HepG2 (cell line): ENCODE measurements around the gene PTX4. TPM values are rescaled to one million over a fixed set of nuclear protein-coding genes. Genes with fewer than 3 reads are reported as not detected.
A peak's percentile ranks its signal among the peaks of the same experiment; 100 is the strongest.

Experiments
- ATAC-seq: fragments of 200-7000 bp; cut with Tn5 transposase; 3 replicates; pipeline ENCODE4 v1.9.1; 2020; ENCODE audit warnings: mild to moderate bottlenecking, moderate library complexity
- BruUV-seq: library from RNA; stranded (reverse); fragments of 400-500 nt; replicated peaks from 2 replicates; lab custom pipeline; 2021; lab: Mats Ljungman, UMichigan
- CTCF ChIA-PET: fragments of 300-600 bp; formaldehyde crosslinking; extraction: SDS; loops from one replicate; lab custom pipeline; 2021; ENCODE audit warnings: low total read pairs, inconsistent platforms, low intra/inter-chr PET ratio; lab: Yijun Ruan, JAX
- POLR2A ChIA-PET: fragments of 350-600 bp; sonication (Branson Sonifier 250); formaldehyde crosslinking; loops from one replicate; lab custom pipeline; 2020; ENCODE audit warnings: antibody characterized with exemption, inconsistent platforms; lab: Yijun Ruan, JAX
- DNase-seq: peaks from one replicate; pipeline ENCODE4 v3.0.0-alpha.2; 2015; ENCODE audit warnings: low spot score
- FAIRE-seq: peaks from 3 replicates; lab custom pipeline; 2011; peaks lifted over from hg19 to GRCh38; lab: Jason Lieb, UNC
- H2AFZ ChIP-seq: one replicate; pipeline ENCODE4 v1.6.1; 2011; ENCODE audit warnings: low read length, inconsistent platforms
- H3K27ac ChIP-seq: fragments of 300-600 bp; 3 replicates; pipeline ENCODE4 v1.8.0; 2011; ENCODE audit warnings: mixed run types, mild to moderate bottlenecking, mixed read lengths, low read length, inconsistent platforms; ENCODE audit not compliant: insufficient read depth; ENCODE audit errors: extremely low read length
- H3K27me3 ChIP-seq, 2 experiments: fragments of 200-600 bp in 1 of 2; 2 replicates in 1 of 2; 3 replicates in 1 of 2; pipeline versions ENCODE4 v1.6.0 to v1.8.0; 2011; ENCODE audit warnings: low read length in 2 of 2, mild to moderate bottlenecking in 2 of 2, moderate library complexity in 2 of 2, inconsistent platforms in 1 of 2; ENCODE audit not compliant: insufficient read depth in 2 of 2, control insufficient read depth in 1 of 2
- H3K36me3 ChIP-seq, 2 experiments: fragments of 200-600 bp in 1 of 2; replicated peaks in 1 of 2; 2 replicates in 1 of 2; 3 replicates in 1 of 2; pipeline versions ENCODE4 v1.5.1 to v1.8.0; 2011; ENCODE audit warnings: low read length in 2 of 2, inconsistent platforms in 1 of 2; ENCODE audit not compliant: insufficient read depth in 2 of 2, control insufficient read depth in 1 of 2
- H3K4me1 ChIP-seq: 2 replicates; pipeline ENCODE4 v1.5.1; 2012; ENCODE audit warnings: low read length, inconsistent platforms; ENCODE audit not compliant: insufficient read depth
- H3K4me2 ChIP-seq: 2 replicates; pipeline ENCODE4 v1.6.0; 2011; ENCODE audit warnings: low read depth, low read length, inconsistent platforms
- H3K4me3 ChIP-seq, 3 experiments: fragments of 200-600 bp in 1 of 3; sonication (generic), shearing (Covaris generic) in 1 of 3; replicated peaks in 1 of 3; 2 replicates each; pipeline ENCODE4 v1.5.1; 2011 to 2016; ENCODE audit warnings: low read length in 3 of 3, inconsistent platforms in 2 of 3, low read depth in 2 of 3, mild to moderate bottlenecking in 2 of 3, control low read depth in 1 of 3, mixed read lengths in 1 of 3; ENCODE audit not compliant: insufficient read depth in 1 of 3
- H3K79me2 ChIP-seq: one replicate; pipeline ENCODE4 v1.6.1; 2011; ENCODE audit warnings: low read length, inconsistent platforms; ENCODE audit not compliant: insufficient read depth
- H3K9ac ChIP-seq: 2 replicates; pipeline ENCODE4 v1.6.0; 2011; ENCODE audit warnings: mild to moderate bottlenecking, low read depth, low read length, inconsistent platforms; ENCODE audit not compliant: insufficient read depth
- H3K9me3 ChIP-seq: 2 replicates; pipeline ENCODE4 v1.5.1; 2012; ENCODE audit warnings: mild to moderate bottlenecking, low read length
- H4K20me1 ChIP-seq: 2 replicates; pipeline ENCODE4 v1.6.0; 2011; ENCODE audit warnings: inconsistent platforms, mild to moderate bottlenecking, low read length, moderate library complexity; ENCODE audit not compliant: insufficient read depth
- BRF2 ChIP-seq: sonication (generic); formaldehyde crosslinking; IDR thresholded peaks from 2 replicates; pipeline ENCODE4 v1.8.1; 2022; ENCODE audit warnings: mild to moderate bottlenecking, missing genetic modification reagents
- CHD4 ChIP-seq: fragments of 200-600 bp; sonication (generic); IDR thresholded peaks from 2 replicates; pipeline ENCODE4 v1.7.0; 2017; ENCODE audit warnings: mild to moderate bottlenecking, low read length, borderline replicate concordance
- DZIP1 ChIP-seq: sonication (generic); formaldehyde crosslinking; IDR thresholded peaks from 2 replicates; pipeline ENCODE4 v1.5.0; 2020; ENCODE audit warnings: mild to moderate bottlenecking, missing genetic modification reagents
- FOXK2 ChIP-seq: fragments of 450-650 bp; IDR thresholded peaks from 2 replicates; pipeline ENCODE4 v1.6.1; 2016
- KDM3A ChIP-seq: IDR thresholded peaks from 2 replicates; pipeline ENCODE4 v1.6.1; 2018; ENCODE audit warnings: low read depth, missing compliant biosample characterization
- KMT2B ChIP-seq: IDR thresholded peaks from 2 replicates; pipeline ENCODE4 v1.6.1; 2016; ENCODE audit warnings: missing genetic modification reagents, missing compliant biosample characterization
- TFDP1 ChIP-seq: IDR thresholded peaks from 2 replicates; pipeline ENCODE4 v1.6.1; 2016; ENCODE audit warnings: missing compliant biosample characterization, missing genetic modification reagents, borderline replicate concordance
- ZBTB2 ChIP-seq: sonication (generic); formaldehyde crosslinking; IDR thresholded peaks from 2 replicates; pipeline ENCODE4 v1.8.0; 2022; ENCODE audit warnings: low read depth, missing genetic modification reagents
- ZNF496 ChIP-seq: sonication (generic); formaldehyde crosslinking; IDR thresholded peaks from 2 replicates; pipeline ENCODE4 v1.8.1; 2023; ENCODE audit warnings: mild to moderate bottlenecking, moderate library complexity, missing genetic modification reagents; ENCODE audit not compliant: insufficient replicate concordance
- ZNF543 ChIP-seq: sonication (generic); formaldehyde crosslinking; IDR thresholded peaks from 2 replicates; pipeline ENCODE4 v1.4.0; 2020; ENCODE audit warnings: mild to moderate bottlenecking, missing genetic modification reagents
- ZUFSP ChIP-seq: sonication (generic); formaldehyde crosslinking; IDR thresholded peaks from 2 replicates; pipeline ENCODE4 v1.9.0; 2021; ENCODE audit warnings: missing genetic modification reagents, mild to moderate bottlenecking, borderline replicate concordance
- WGBS: methylation state at CpG from one replicate; pipeline ENCODE4 v1.1.6; 2017; ENCODE audit warnings: low lambda C conversion rate; 5-methylcytosine and 5-hydroxymethylcytosine counted together
- in situ Hi-C: cut with HindIII; loops from 2 replicates; pipeline ENCODE4 v1.10.0; 2017; ENCODE audit warnings: low pct_unique_long_range_greater_than_20kb; ENCODE audit not compliant: extremely low pct_ligation_motif_present
- intact Hi-C: fragments of 100-400 bp; cut with micrococcal nuclease; formaldehyde crosslinking; loops from one replicate; pipeline ENCODE4 v1.10.0; 2022; ENCODE audit not compliant: unreplicated experiment
- polyA plus RNA-seq, 8 experiments: library from polyadenylated mRNA; depleted of rRNA in 3 of 8; stranded (reverse) in 7 of 8; unstranded in 1 of 8; fragments of >200 nt; fragmentation: Illumina TruSeq in 4 of 8; extraction: Trizol in 4 of 8; gene quantifications; 2 replicates each; pipeline versions ENCODE4 v1.2.1 to v1.2.3, GENCODE V29; 2011 to 2016; ENCODE audit warnings: low read depth in 4 of 8, missing spikeins in 1 of 8, mixed read lengths in 1 of 8; ENCODE audit not compliant: insufficient read depth in 1 of 8
- total RNA-seq, 5 experiments: library from RNA; depleted of rRNA; stranded (reverse); fragments of >200 nt; fragmentation: Illumina TruSeq; extraction: Trizol; gene quantifications; 2 replicates each; pipeline ENCODE4 v1.2.3, GENCODE V29; 2016; ENCODE audit warnings: low read depth in 1 of 5

PTX4 gene
- total and polyA plus RNA-seq, 2 of the 13 experiments (the other 11 are each of a cell fraction or from before 2014, with no cell fraction given) = 0.04 TPM; not detected in 1

- peak; percentile 92 for TF ChIP-seq TFDP1 (CRISPR knock-in tag)
Measured at GRCh38 chr16:1474796-1475551, 13.8 kb downstream of the PTX4 start, which contains the start of gene CLCN7 (continued).

GRCh38 chr16:1474082-1474795 lies 14.5 kb downstream of the PTX4 start:
- no peak overlapping the region for H2AFZ ChIP-seq
- H3K4me3 ChIP-seq = peak overlapping the region; percentile 73 to 88 (median 80)
- in situ Hi-C loops (no loop called here), intact Hi-C loops (loop anchor here (2.0 kb wide), 1 partner anchor 43 kb away; the partner anchor contains the start of gene PERCC1)
- no peaks in the 10 kb centered on the region for H4K20me1 ChIP-seq
- no peaks in the 10 kb centered on the region; a peak in 1 of 5 replicates for H3K27me3 ChIP-seq
- H3K4me2 ChIP-seq = peak overlapping the region; percentile 95
- BruUV-seq = TSS peak; percentile 67
- peak overlapping the region; percentile 90 for H3K9ac ChIP-seq
- H3K4me1 ChIP-seq = peaks cover 52% of the 10 kb centered on the region
- H3K9me3 ChIP-seq = no peaks in the 10 kb centered on the region
- H3K36me3 ChIP-seq = no peaks in the 10 kb centered on the region
- peak overlapping the region; percentile 83 for H3K27ac ChIP-seq
- POLR2A ChIA-PET = interaction anchor here (0.6 kb wide), 1 partner anchor 32 kb away, joined by 3 read pairs; no protein-coding TSS in a partner anchor
- DNase-seq (peak; percentile 28), ATAC-seq (peak; percentile 37), FAIRE-seq (no peak)
- WGBS = 6% methylated on average over 16 of the region's 57 CpGs
- CTCF ChIA-PET = no interaction called here
- peaks cover 29% of the 10 kb centered on the region for H3K79me2 ChIP-seq
- TF ChIP-seq ZNF496 (CRISPR knock-in tag) = no peak
- no peak for TF ChIP-seq BRF2 (CRISPR knock-in tag)
- TF ChIP-seq CHD4 = no peak
- TF ChIP-seq ZNF543 (CRISPR knock-in tag) = no peak
- no peak for TF ChIP-seq KDM3A (CRISPR knock-in tag)
- no peak for TF ChIP-seq DZIP1 (CRISPR knock-in tag)
- TF ChIP-seq FOXK2 = no peak
- TF ChIP-seq ZUFSP (CRISPR knock-in tag) = no peak
- TF ChIP-seq ZBTB2 (CRISPR knock-in tag) = no peak
- TF ChIP-seq KMT2B (CRISPR knock-in tag) = 0 out of 2 replicates have a peak, but pooled peaks have one; percentile 20
